Astrocyte (in vitro differentiated cells and primary cell): ENCODE results near the gene MYO3B.

Experiments used
- CTCF ChIP-seq: IDR thresholded peaks from 2 replicates; pipeline ENCODE4 v1.5.1; 2011; ENCODE audit warnings: low read depth, mild to moderate bottlenecking, inconsistent platforms, low read length, moderate library complexity; ENCODE audit not compliant: insufficient read depth
- EZH2 ChIP-seq: IDR thresholded peaks from 2 replicates; pipeline ENCODE4 v1.6.1; 2012; ENCODE audit warnings: mild to moderate bottlenecking, low read length, inconsistent platforms; ENCODE audit not compliant: insufficient read depth

GRCh38 chr2:170166735-170167134, 11.2 kb upstream of the MYO3B start:
- TF ChIP-seq EZH2: no peak
- no peak for TF ChIP-seq CTCF
